Testis (tissue), 2 donors: ENCODE results near the gene ARID5B.

Source experiments
- POLR2A ChIP-seq: fragments of 450-650 bp; IDR thresholded peaks from one replicate; pipeline ENCODE4 v1.6.1; 2017; ENCODE audit warnings: antibody characterized with exemption, mild to moderate bottlenecking, moderate library complexity
- TF ChIP-seq, protein P1 (sequence below), 3 experiments: fragments of 450-650 bp in 2 of 3; fragments of 200-600 bp in 1 of 3; sonication (generic) in 1 of 3; IDR thresholded peaks; one replicate each; pipeline ENCODE4 v1.5.1; 2016 to 2019; ENCODE audit warnings: antibody characterized with exemption in 3 of 3, mild to moderate bottlenecking in 2 of 3, moderate library complexity in 1 of 3

- TF ChIP-seq POLR2A: no peak
- TF ChIP-seq, protein P1, sequence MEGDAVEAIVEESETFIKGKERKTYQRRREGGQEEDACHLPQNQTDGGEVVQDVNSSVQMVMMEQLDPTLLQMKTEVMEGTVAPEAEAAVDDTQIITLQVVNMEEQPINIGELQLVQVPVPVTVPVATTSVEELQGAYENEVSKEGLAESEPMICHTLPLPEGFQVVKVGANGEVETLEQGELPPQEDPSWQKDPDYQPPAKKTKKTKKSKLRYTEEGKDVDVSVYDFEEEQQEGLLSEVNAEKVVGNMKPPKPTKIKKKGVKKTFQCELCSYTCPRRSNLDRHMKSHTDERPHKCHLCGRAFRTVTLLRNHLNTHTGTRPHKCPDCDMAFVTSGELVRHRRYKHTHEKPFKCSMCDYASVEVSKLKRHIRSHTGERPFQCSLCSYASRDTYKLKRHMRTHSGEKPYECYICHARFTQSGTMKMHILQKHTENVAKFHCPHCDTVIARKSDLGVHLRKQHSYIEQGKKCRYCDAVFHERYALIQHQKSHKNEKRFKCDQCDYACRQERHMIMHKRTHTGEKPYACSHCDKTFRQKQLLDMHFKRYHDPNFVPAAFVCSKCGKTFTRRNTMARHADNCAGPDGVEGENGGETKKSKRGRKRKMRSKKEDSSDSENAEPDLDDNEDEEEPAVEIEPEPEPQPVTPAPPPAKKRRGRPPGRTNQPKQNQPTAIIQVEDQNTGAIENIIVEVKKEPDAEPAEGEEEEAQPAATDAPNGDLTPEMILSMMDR (IDR thresholded peaks at IDR 0.05): no peak
Measured at GRCh38 chr10:61983255-61983654, 81.8 kb downstream of the ARID5B start.
